GM19324 (cell line): ENCODE data around the gene ZNF106.
A peak's percentile ranks its signal among the peaks of the same experiment; 100 is the strongest.

Experiments
- ATAC-seq: cut with Tn5 transposase; IDR thresholded peaks from one replicate; pipeline ENCODE4 v1.9.1; 2021; ENCODE audit warnings: mild to moderate bottlenecking, moderate library complexity; ENCODE audit not compliant: unreplicated experiment, low FRiP score

Gene ZNF106

DNA sequence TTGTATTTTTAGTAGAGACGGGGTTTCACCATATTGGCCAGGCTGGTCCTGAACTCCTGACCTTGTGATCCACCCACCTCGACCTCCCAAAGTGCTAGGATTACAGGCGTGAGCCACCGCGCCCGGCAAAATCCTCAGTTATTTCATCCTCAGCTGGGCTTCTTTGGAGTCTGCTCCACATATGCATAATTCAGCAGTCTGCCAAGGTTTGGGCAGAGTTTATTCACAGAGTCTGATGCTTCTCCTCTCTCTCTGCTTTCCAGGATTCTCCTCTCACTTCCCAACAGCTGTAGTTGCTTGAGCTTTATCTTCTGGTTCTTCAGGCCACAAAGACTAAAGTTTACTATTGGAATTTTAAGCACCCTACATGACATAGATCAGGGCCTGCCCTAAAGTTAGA is 8.2 kb downstream of the ZNF106 start:
- no peak for ATAC-seq

DNA sequence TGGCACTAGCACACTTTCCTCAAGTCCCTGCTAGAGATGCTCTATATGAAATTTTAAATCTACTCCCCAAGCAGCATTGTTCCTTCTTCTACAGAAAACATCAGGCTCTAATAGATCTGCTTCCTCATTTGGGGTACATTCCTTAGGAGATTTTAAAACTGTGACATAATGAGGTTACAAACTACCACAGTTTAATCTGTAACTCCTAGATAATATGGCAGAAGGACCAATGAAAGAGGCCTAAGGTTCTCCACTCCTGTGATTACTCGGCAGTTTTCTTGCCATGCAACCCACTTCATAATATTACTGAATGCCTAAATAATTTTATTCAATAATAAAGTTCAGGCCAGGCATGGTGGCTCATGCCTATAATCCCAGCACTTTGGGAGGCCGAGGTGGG is 16.1 kb downstream of the ZNF106 start:
- no peak for ATAC-seq

DNA sequence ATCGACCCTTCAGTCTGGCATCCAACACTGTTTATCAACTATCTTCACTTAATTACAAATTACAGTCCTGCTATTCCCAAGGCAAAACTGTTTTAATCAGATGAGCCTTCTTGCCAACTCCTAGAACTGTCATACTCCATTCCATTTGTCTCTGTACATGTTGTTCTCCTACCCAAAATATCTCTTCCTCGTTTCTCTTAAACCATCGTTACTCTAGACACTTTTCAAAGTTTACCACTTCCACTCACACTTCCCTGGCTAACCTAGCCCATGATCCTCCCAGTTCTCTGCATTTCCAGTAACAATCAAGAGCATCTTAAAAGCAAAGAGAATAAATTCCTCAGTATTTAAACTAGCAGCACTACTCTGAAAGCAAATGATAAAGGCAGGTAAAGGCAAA is 19.9 kb downstream of the ZNF106 start:
- ATAC-seq = no peak

DNA sequence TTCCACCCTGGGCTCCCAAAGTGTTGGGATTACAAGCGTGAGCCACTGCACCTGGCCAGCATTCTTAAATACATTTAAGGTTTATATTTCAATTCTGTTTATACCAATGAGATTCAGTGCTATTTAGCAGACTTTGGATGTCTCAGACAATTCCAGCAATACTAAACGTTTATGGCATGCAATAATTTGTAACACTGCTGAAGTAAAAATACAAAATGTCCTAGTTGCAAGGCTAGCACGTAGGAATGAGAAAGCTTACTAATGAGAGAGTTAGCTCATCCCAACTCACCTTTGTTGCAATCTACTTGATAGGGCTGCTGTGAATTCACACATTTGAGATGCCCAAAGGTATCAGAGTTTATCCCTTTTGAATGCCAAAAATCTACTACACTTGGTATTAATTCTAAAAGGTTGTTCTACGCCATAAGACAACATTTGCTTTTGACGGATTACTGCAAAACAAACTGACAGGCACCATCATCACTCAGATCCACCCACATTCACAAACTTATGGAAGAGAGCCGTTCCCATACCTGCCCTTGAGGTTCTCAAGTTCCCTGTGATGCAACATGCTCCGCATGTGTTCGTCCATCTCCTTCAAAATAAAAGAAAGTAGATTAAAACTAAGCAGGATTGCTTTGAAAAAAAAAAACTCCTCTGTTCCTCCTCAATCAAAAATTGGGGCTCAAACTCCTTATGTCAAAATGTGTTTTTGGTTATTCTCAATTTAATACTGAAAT is 25.3 kb downstream of the ZNF106 start:
- no peak for ATAC-seq

DNA sequence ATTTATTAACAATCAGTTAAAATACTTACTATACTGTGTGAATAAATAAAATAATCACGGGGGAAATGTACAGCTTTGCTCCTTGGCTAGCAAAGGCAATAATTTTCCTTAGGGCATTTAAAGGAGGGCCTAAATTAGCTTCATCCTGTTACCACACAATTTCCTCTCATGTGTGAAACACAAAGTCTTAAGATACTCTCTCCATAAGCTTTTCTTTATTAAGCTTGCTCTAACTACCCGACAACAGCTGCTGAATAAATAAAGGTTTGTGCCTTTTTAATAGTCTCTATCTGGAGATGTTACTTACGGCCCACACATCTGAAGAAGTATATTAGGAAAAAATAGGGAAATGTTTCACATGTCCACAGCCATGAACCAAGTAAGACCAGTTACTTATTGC is 29.7 kb downstream of the ZNF106 start:
- ATAC-seq = no peak

DNA sequence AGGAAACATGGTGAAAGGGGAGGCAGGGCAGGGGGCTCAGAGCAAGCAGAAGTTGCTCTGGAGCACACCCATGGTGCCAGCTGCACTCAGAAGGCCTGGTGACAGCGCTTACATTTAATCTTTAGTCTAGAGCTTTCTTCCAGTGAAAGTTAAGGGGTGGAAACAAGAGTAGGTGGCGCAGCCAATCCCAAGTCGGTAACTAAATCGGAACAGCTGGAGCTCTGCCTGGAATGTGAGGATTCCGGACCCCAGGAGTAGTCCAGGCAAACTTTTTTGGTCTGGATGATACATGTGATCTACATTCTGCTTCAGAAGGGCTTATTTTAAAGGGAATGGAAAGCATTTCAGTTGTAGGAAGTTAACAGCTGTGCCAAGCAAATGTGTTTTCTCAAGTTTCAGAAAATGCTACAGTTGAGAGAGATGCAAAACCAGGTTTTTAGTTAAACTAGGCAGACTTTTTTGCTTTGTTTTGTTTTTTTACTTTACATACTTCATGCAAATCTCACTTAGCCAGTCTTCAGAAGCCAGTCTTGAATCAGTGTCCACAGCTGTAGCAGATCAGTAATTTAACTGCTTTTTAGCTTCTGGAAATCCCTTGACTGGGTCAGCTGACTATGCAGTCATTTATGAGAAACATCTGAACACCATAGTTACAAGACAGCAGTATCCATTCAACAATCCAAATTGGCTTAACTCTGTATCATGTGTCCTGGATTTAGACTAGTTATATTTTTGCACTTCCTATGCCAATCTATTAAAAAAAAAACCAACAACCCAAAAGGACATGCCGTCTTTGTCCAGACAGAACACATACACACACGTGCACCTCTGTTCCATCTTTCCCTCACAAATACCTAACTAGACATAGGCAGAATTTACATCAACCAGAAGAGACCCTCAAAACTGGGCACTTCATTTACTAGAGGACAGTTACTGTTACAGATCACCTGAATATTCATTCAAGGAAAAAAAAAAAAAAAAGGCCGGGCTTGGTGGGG is 33.2 kb downstream of the ZNF106 start:
- ATAC-seq = peak; percentile 72

DNA sequence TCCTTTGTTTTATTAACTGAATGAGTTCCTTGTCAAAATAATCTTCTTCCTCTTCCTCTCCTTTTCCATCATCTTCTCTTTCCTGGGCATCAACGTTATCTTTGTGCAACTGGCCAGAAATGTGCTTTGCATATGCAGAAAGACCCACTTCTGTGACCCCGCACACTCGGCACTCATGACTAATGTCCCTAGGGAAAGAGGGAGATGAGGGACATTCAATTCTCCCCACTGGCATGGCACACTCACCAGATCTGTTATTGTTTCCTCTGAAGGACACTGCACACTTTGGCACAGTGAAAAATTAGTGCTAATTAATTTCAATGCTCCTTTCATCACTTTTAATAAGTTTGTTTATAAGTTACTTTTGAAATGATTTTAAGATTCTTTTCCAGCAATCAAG is 34.0 kb downstream of the ZNF106 start:
- no peak for ATAC-seq

DNA sequence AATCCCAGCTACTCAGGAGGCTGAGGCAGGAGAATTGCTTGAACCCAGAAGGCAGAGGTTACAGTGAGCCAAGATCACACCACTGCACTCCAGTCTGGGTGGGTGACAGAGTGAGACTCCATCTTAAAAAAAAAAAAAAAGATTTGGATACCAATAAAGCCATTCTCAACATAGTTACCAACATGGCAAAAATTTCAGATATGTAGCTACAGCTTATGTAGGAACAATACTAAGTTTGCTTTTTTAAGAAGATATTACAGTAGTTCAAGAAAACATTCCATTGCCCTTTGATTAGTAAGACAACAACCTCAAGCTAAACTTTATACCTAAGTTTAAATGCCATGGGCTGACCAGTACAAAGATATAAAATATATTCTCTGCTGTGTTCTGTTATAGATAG is 34.4 kb downstream of the ZNF106 start:
- no peak for ATAC-seq

DNA sequence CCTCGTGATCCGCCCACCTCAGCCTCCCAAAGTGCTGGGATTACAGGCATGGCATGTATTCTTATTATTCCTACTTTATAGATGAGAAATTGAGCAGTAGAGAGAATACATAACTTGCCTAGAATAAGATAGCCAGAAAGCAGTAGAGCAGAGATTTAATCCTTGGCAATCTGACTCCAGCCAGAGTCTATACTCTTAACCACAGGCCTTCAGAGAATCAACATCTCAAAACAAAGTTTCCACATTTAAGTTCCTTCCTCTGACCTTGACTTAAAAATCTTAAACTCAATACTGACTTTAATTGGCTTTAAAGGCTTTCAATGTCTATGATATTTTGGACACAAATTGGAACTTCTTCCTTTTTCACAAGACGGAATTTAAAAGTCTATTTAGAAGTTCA is 37.1 kb downstream of the ZNF106 start:
- no peak for ATAC-seq

DNA sequence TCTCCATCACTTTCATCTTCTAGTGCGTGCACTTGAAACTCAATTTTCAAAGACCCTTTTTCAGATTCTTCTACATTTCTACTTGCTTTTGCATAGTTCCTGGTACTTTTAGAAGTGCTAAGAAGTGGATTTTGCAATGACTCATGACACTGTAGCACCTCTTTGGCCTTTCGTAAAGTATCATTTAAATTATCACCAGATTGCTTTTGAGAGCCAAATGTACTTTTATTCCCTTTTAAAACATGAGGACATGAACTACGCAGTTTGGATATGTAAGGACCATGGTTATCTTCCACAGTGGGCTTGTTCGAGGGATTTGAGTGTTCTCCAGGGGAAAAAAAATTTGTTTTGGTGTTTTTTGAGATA is 40.5 kb downstream of the ZNF106 start:
- ATAC-seq = no peak

DNA sequence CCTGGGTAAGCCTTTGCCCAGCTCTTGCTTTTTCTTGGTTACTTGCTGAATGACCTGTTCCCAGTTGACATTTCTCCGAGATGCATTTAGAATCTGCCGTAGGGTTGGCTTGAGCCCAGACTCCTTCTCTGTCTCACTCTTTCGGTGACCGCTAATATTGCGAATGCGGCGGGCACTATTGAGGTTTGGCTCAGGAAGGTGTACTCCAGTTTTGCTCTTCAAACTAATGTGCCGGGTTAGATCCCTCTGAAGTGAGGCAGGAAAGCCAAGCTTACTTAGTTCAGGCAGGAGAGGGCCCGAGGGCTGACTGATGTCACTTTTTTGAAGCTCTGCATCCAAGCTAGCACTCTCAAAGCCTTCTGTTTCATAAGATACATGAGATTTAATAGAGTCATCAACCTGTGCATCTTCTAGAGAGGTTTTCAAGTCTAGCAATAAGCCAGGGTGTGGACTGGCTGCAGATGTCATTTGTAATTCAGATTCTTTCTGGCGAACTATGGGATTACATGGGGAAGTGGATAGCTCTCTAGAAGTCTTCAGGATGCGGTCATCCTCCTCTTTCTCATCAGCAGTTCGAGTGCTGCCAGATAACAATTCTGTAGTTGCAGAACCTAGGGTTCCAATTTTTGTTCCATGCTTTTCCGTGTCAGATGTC is 41.0 kb downstream of the ZNF106 start:
- ATAC-seq = no peak

DNA sequence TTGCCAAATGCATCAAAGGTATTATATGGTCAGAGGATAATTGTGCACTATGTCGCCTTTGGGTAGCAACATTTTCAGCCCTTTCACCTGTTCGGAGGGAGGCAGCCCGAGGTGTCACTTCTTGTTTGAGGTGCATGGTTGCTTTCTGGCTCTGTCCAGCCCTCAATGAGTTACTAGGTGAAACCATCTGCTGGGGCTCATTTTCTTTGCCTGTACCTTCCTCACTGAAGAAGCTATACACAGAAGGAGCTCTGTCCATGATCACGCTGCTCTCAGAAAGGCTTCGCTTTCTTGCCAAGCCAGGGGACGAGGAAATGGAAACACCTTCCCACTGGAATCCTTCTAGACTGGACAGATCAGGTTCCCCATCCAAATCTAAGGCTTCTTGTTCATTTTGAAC is 42.7 kb downstream of the ZNF106 start:
- ATAC-seq = no peak

DNA sequence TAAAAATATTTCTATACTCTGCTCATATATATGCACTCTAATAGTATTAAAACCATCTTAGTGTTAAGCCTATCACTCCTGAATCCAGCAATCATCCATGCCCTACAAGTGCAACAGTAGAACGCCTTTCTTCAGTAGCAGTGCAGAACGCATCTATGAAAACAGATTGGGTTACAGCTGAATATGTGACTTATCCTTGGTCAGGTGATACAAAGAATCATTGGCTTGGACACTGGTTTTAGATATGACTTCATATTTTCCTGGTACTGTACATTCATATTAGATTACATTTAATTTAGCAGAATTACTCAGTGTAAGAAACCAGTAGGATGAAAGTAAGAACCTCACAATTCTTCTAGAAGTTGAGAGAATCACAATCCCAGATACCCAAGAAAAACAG is 43.3 kb downstream of the ZNF106 start:
- ATAC-seq = no peak

DNA sequence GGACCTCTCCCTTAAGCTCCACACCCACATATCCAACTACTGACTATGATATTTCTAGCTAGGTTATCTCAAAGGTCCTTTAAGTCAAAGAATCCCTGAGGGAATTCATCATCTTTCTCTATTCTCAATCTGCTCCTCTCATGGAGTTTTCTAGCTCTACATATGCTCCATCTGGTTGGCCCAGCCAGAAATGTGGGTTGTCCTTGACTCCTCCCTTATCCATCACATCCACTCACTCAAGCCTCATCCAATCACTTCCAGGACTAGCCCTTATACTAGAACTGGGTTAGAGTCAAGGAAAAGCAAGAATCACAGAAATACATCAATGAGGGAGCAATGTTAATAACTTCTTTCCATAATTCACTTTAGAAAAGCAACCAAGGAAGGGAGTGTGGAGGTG is 45.4 kb downstream of the ZNF106 start:
- no peak for ATAC-seq

DNA sequence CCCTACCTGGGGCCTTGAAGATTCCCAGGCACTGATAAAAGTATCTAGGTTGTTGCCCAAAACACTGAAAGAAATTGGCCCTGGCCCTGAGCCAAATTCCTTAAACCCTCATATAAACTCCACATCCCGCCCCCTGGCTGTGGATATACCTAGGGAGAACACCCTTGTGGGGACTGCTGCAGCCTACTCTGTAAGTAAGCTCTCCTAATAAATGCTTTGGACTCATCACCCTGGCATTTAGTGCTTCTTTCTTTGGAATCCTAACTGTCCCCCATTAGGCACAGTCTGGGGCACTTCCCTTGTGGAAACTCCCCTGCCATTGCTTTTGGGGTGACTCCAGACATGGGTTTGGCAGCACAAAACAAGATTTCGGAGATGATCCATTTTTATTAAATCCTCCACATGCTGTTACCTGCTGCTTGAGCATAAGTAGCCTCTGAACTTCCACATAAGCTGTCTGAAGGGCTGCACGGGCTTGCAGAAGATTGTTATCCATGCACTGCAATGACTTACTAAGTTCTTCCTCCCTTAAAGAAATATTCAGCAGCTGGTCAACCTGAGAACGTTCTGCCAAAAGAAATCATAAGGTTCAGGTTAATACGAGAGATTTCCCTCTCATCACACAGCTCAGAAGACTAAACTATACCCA is 46.4 kb downstream of the ZNF106 start:
- ATAC-seq = no peak

DNA sequence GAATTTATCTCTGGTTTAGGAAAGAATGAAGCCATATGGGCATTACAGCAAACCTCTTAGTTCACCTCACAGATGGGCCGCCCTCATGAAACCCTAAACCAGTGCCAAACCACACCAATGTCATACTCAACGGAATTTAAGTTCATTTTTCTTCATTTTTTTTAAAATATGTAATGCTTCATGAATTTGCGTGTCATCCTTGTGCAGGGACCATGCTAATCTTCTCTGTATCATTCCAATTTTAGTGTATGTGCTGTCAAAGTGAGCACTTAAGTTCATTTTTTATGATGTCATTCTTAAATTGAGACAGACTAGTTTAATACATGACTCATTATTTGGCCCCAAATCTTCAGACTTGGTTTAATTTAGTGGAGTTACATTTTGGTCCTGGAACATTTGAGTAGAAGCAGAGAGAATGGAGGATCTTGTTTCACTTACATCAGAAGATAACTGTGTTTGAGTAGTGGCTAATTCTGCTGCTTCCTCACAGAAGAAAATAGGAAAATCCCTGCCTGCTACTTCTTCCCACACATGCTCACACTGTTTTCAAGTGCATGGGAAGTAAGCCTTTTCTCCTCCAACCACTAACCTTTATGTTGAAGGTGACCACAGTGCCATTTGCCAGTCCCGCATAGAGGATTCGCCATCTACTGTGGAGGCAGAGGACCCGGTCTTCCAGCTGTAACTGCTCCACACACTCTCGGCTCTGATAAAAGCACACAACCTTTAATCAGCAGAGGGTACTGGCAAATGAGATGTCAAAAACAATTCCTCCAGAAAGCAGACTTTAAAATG is 63.3 kb downstream of the ZNF106 start:
- no peak for ATAC-seq

DNA sequence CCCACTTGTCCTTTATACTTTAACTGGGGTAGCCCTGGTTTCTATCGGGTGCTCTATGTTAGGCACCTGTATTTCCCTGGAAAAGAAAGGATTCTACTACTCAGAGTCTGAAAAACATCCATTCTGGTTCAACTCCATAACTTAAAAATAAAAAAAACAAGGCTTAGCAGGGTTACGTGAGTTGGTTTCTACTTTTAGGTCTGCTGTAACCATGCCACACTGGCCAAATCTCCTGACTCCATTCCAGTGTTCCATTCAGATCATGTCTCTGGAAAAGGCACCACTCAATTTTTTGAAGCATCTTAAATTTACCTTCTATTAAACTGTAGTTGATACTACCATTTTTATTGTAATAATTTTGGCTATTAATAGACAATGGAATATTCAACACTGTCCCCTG is 69.6 kb downstream of the ZNF106 start:
- no peak for ATAC-seq

DNA sequence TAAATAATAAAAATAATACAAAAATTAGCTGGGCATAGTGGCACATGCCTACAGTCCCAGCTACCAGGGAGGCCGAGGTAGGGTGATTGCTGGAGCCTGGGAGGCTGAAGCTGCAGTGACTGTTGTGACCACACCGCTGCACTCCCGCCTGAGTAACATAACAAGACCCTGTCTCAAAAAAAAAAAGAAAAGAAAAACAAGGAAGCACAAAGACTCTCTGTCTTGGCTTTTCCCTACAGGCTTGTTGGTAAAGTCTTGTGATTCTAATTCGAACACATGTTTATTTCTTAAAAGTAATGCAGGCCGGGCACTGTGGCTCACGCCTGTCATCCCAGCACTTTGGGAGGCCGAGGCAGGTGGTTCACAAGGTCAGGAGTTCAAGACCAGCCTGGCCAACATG is 71.6 kb downstream of the ZNF106 start:
- no peak for ATAC-seq

DNA sequence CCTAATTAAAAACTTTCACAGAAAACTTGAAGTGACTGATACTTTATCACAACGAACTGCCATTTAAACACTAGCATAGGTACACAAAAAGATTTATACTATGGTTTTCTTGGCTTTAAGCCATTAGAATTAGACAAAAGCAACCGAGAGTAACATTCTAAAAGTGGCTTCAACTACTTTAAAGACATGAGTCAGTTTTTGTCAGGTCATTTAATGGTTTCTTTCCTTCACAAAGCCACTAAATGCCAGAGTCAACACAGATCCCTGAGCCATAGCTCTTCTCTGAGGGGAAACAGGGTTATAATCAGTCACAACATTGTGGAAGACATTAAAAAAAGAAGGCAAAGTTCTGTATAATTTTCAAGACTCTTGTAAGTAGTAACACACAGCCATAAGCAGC is 77.0 kb downstream of the ZNF106 start:
- no peak for ATAC-seq

DNA sequence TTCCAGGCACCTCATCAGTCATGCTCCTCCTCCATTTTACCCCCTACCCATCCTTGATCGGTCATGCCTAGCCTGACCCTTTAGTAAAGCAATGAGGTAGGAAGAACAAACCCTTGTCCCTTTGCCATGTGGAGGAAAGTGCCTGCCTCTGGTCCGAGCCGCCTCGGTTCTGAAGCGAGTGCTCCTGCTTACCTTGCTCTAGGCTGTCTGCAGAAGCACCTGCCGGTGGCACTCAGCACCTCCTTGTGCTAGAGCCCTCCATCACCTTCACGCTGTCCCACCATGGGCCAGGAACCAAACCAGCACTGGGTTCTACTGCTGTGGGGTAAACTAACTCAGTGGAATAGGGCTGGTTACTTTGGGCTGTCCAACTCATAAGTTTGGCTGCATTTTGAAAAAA is 79.1 kb downstream of the ZNF106 start:
- ATAC-seq = no peak
